GM12878 (cell line): Measurements from ENCODE around the gene NR1D1. TPM values are rescaled to one million over a fixed set of nuclear protein-coding genes. Genes with fewer than 3 reads are reported as not detected.

Source experiments
- ATAC-seq: fragments of 200-7000 bp; cut with Tn5 transposase; 3 replicates; pipeline ENCODE4 v1.9.1; 2020; ENCODE audit warnings: mild to moderate bottlenecking, moderate library complexity
- BruUV-seq: library from RNA; stranded (reverse); fragments of 400-500 nt; replicated peaks from 2 replicates; lab custom pipeline; 2021; lab: Mats Ljungman, UMichigan
- CTCF ChIA-PET: fragments of 300-600 bp; sonication (Branson Sonifier 250); formaldehyde crosslinking; extraction: SDS; loops from one replicate; lab custom pipeline; 2021; ENCODE audit warnings: inconsistent platforms; lab: Yijun Ruan, JAX
- POLR2A ChIA-PET: fragments of 350-600 bp; formaldehyde crosslinking; extraction: SDS; loops from one replicate; lab custom pipeline; 2021; ENCODE audit warnings: inconsistent platforms; lab: Charles Lee
- RAD21 ChIA-PET: fragments of 300-600 bp; sonication (Branson Sonifier 250); formaldehyde crosslinking; loops from one replicate; lab custom pipeline; 2023; ENCODE audit warnings: antibody characterized with exemption; ENCODE audit not compliant: unreplicated experiment; lab: Charles Lee
- SMC1A ChIA-PET: fragments of 300-600 bp; sonication (Branson Sonifier 250); formaldehyde crosslinking; loops from one replicate; lab custom pipeline; 2023; ENCODE audit not compliant: unreplicated experiment, uncharacterized antibody; lab: Charles Lee
- DNase-seq: peaks from one replicate; pipeline ENCODE4 v3.0.0-alpha.2; 2011; ENCODE audit warnings: low read depth, low spot score
- FAIRE-seq: peaks from 3 replicates; lab custom pipeline; 2011; peaks lifted over from hg19 to GRCh38; lab: Jason Lieb, UNC
- H2AFZ ChIP-seq: 2 replicates; pipeline ENCODE4 v1.6.0; 2011; ENCODE audit warnings: low read depth, low read length, control low read depth; ENCODE audit not compliant: control insufficient read depth
- H3K27ac ChIP-seq: 2 replicates; pipeline ENCODE4 v1.5.1; 2011; ENCODE audit warnings: control low read depth; ENCODE audit not compliant: control insufficient read depth, insufficient read depth
- H3K27me3 ChIP-seq, 2 experiments: replicated peaks in 1 of 2; 2 replicates each; pipeline versions ENCODE4 v1.6.0 to v1.6.1; 2011; ENCODE audit warnings: low read length in 1 of 2; ENCODE audit not compliant: control insufficient read depth in 2 of 2, insufficient read depth in 2 of 2
- H3K36me3 ChIP-seq, 2 experiments: 2 replicates each; pipeline ENCODE4 v1.5.1; 2011; ENCODE audit warnings: low read length in 1 of 2; ENCODE audit not compliant: control insufficient read depth in 2 of 2, insufficient read depth in 2 of 2
- H3K4me1 ChIP-seq: 2 replicates; pipeline ENCODE4 v1.6.1; 2011; ENCODE audit warnings: mild to moderate bottlenecking, low read length, moderate library complexity, mixed read lengths; ENCODE audit not compliant: control insufficient read depth, insufficient read depth
- H3K4me2 ChIP-seq: 2 replicates; pipeline ENCODE4 v1.6.0; 2011; ENCODE audit warnings: control low read depth; ENCODE audit not compliant: control insufficient read depth, insufficient read depth
- H3K4me3 ChIP-seq: fragments of 200-600 bp; sonication (generic); 2 replicates; pipeline ENCODE4 v1.5.1; 2016
- H3K79me2 ChIP-seq: 2 replicates; pipeline ENCODE4 v1.6.0; 2011; ENCODE audit warnings: low read length; ENCODE audit not compliant: control insufficient read depth, insufficient read depth
- H3K9ac ChIP-seq: 2 replicates; pipeline ENCODE4 v1.8.0; 2011; ENCODE audit warnings: low read length, control low read depth, mixed read lengths; ENCODE audit not compliant: control insufficient read depth, insufficient read depth
- H3K9me3 ChIP-seq: replicated peaks from 3 replicates; pipeline ENCODE4 v1.5.1; 2011; ENCODE audit warnings: mild to moderate bottlenecking, low read length; ENCODE audit not compliant: control insufficient read depth, insufficient read depth
- H4K20me1 ChIP-seq: 2 replicates; pipeline ENCODE4 v1.6.0; 2011; ENCODE audit not compliant: control insufficient read depth, insufficient read depth
- BHLHE40 ChIP-seq, 2 experiments: fragments of 450-650 bp in 1 of 2; IDR thresholded peaks; 2 replicates each; pipeline ENCODE4 v1.6.1; 2011 to 2017; ENCODE audit warnings: low read depth in 2 of 2, borderline replicate concordance in 1 of 2, improper control_type of control experiment in 1 of 2, low read length in 1 of 2, mild to moderate bottlenecking in 1 of 2
- ETV6 ChIP-seq, 2 experiments: fragments of 450-650 bp in 1 of 2; IDR thresholded peaks in 1 of 2; conservative IDR thresholded peaks in 1 of 2; 2 replicates each; pipeline ENCODE4 v1.6.1; 2014; ENCODE audit warnings: antibody characterized with exemption in 1 of 2, borderline replicate concordance in 1 of 2, low read depth in 1 of 2, mild to moderate bottlenecking in 1 of 2, moderate library complexity in 1 of 2
- FOXK2 ChIP-seq: fragments of 450-650 bp; IDR thresholded peaks from 2 replicates; pipeline ENCODE4 v1.6.1; 2017; ENCODE audit warnings: mild to moderate bottlenecking, moderate library complexity
- POLR2AphosphoS5 ChIP-seq: IDR thresholded peaks from 2 replicates; pipeline ENCODE4 v1.6.1; 2011; ENCODE audit warnings: mild to moderate bottlenecking, low read length, inconsistent platforms
- WGBS: methylation state at CpG from one replicate; pipeline ENCODE4 v1.1.6; 2016; ENCODE audit warnings: low lambda C conversion rate; ENCODE audit not compliant: insufficient replicate concordance, insufficient coverage; ENCODE audit errors: missing lambda C conversion rate; 5-methylcytosine and 5-hydroxymethylcytosine counted together
- in situ Hi-C: fragments of 300-500 bp; cut with MboI; formaldehyde crosslinking; loops from 9 replicates; pipeline ENCODE4 v1.14.3; 2018; ENCODE audit warnings: mixed read lengths
- intact Hi-C: fragments of 100-400 bp; cut with micrococcal nuclease; formaldehyde crosslinking; loops from one replicate; pipeline ENCODE4 v1.14.2; 2022; ENCODE audit not compliant: unreplicated experiment
- polyA plus RNA-seq, 11 experiments: library from polyadenylated mRNA; depleted of rRNA in 4 of 11; unstranded in 6 of 11; stranded (reverse) in 5 of 11; fragments of >200 nt; fragmentation: Nextera tagmentation in 4 of 11; fragmentation: Illumina TruSeq in 1 of 11; extraction: Ambion mirVana in 4 of 11; extraction: Trizol in 1 of 11; gene quantifications; 1 replicate in 1 of 11; 2 replicates in 10 of 11; pipeline versions ENCODE4 v1.2.1 to v1.2.3, GENCODE V29; 2011 to 2016; ENCODE audit warnings: inconsistent platforms in 2 of 11, missing spikeins in 2 of 11, low read depth in 1 of 11
- total RNA-seq, 4 experiments: library from RNA; depleted of rRNA in 3 of 4; stranded (reverse); fragments of >200 nt in 3 of 4; fragmentation: Illumina TruSeq in 1 of 4; extraction: Trizol in 1 of 4; gene quantifications; 2 replicates each; pipeline versions ENCODE4 v1.2.1 to v1.2.3, GENCODE V29; 2013 to 2021
- TF ChIP-seq, protein P1 (sequence below): fragments of 450-650 bp; IDR thresholded peaks from 2 replicates; pipeline ENCODE4 v1.6.1; 2017; ENCODE audit warnings: mild to moderate bottlenecking, moderate library complexity

NR1D1 gene
- total and polyA plus RNA-seq, 10 of the 15 experiments (the other 5 are each of a cell fraction or from before 2014, with no cell fraction given), result 0.10 to 3.4 (median 0.94) TPM

DNA sequence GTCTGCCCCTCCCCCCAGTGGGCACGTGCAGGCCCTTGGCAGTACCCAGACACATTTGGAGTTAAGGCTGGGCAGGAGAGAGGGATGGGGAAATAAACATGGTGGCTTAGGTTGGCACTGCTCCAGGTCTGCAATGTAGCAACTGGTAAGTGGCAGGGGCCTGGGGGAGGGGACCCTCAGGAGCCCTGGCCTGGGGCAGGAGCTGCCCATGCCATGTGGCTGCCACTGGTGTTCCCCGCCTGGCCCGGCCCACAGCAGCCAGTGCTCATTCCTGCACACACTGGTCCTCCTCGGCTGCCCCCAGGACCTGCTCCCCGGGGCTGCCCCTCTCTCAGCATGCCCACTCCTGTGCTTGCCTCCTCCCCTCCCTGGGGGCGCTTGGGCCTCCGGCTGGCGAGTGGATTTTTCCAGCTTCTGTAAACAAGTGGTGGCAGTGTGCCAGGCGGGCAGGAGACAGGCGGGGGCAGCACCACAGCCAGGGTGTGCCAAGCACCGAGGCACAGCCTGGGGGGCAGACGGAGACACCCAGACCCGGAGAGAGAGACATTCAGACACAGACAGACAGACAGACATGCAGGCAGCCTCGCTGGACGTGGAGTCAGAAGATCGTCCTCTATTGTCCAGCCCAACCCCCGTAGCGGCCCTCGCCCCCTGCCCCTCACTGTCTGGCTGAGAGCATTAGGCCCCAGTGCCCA is 28.2 kb downstream of the NR1D1 start:
- ChIA-PET SMC1A (interaction anchor here (0.6 to 6.4 kb wide), 3 partner anchors 10 to 95 kb away, joined by 3 to 56 read pairs (median 4); no protein-coding TSS in a partner anchor), POLR2A (no interaction called here), CTCF (interaction anchor here (1.7 to 15.2 kb wide), 2 partner anchors 10 to 40 kb away, joined by 7 to 120 read pairs; partner anchors contain the start of gene THRA), RAD21 (no interaction called here)
- WGBS, result 44% methylated on average over 17 of the region's 19 CpGs
- no peaks in the 10 kb centered on the region for H3K36me3 ChIP-seq
- TF ChIP-seq, protein P1, sequence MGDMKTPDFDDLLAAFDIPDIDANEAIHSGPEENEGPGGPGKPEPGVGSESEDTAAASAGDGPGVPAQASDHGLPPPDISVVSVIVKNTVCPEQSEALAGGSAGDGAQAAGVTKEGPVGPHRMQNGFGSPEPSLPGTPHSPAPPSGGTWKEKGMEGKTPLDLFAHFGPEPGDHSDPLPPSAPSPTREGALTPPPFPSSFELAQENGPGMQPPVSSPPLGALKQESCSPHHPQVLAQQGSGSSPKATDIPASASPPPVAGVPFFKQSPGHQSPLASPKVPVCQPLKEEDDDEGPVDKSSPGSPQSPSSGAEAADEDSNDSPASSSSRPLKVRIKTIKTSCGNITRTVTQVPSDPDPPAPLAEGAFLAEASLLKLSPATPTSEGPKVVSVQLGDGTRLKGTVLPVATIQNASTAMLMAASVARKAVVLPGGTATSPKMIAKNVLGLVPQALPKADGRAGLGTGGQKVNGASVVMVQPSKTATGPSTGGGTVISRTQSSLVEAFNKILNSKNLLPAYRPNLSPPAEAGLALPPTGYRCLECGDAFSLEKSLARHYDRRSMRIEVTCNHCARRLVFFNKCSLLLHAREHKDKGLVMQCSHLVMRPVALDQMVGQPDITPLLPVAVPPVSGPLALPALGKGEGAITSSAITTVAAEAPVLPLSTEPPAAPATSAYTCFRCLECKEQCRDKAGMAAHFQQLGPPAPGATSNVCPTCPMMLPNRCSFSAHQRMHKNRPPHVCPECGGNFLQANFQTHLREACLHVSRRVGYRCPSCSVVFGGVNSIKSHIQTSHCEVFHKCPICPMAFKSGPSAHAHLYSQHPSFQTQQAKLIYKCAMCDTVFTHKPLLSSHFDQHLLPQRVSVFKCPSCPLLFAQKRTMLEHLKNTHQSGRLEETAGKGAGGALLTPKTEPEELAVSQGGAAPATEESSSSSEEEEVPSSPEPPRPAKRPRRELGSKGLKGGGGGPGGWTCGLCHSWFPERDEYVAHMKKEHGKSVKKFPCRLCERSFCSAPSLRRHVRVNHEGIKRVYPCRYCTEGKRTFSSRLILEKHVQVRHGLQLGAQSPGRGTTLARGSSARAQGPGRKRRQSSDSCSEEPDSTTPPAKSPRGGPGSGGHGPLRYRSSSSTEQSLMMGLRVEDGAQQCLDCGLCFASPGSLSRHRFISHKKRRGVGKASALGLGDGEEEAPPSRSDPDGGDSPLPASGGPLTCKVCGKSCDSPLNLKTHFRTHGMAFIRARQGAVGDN, result no peak
- no peak for TF ChIP-seq ETV6 (conservative IDR thresholded peaks at IDR 0.05 in 1 of 2, IDR thresholded peaks at IDR 0.05 in 1 of 2; ENCODE audit: borderline replicate concordance in 1 of 2, low read depth in 1 of 2)
- no peak for TF ChIP-seq FOXK2
- no peak for TF ChIP-seq POLR2AphosphoS5
- TF ChIP-seq BHLHE40 (IDR thresholded peaks at IDR 0.05; ENCODE audit: borderline replicate concordance in 1 of 2, low read depth in 2 of 2, low read length in 1 of 2), result peak; percentile 57 to 89; a peak in 3 of 4 replicates
- intact Hi-C loops, result no loop called here
- DNase-seq, result no peak
- no peaks in the 10 kb centered on the region for H4K20me1 ChIP-seq
- no peak overlapping the region for H3K27ac ChIP-seq
- no peak for ATAC-seq
- H3K4me1 ChIP-seq, result peaks cover 29% of the 10 kb centered on the region
- no peak overlapping the region for H3K9ac ChIP-seq
- in situ Hi-C loops, result no loop called here
- no peak overlapping the region for H3K4me3 ChIP-seq
- no peak overlapping the region for H3K4me2 ChIP-seq
- no peaks in the 10 kb centered on the region for H3K9me3 ChIP-seq
- FAIRE-seq, result no peak
- BruUV-seq, result no TSS peak
- no peak overlapping the region for H2AFZ ChIP-seq
- H3K27me3 ChIP-seq, result no peaks in the 10 kb centered on the region
- no peaks in the 10 kb centered on the region for H3K79me2 ChIP-seq
